ENCODE measurements around the gene ZNF584.
"Not testable (repeated sequence)": the region's sequence is repeated elsewhere in the genome, so short reads cannot be mapped to it uniquely, and the experiment has no call there.

ZNF584 gene

DNA sequence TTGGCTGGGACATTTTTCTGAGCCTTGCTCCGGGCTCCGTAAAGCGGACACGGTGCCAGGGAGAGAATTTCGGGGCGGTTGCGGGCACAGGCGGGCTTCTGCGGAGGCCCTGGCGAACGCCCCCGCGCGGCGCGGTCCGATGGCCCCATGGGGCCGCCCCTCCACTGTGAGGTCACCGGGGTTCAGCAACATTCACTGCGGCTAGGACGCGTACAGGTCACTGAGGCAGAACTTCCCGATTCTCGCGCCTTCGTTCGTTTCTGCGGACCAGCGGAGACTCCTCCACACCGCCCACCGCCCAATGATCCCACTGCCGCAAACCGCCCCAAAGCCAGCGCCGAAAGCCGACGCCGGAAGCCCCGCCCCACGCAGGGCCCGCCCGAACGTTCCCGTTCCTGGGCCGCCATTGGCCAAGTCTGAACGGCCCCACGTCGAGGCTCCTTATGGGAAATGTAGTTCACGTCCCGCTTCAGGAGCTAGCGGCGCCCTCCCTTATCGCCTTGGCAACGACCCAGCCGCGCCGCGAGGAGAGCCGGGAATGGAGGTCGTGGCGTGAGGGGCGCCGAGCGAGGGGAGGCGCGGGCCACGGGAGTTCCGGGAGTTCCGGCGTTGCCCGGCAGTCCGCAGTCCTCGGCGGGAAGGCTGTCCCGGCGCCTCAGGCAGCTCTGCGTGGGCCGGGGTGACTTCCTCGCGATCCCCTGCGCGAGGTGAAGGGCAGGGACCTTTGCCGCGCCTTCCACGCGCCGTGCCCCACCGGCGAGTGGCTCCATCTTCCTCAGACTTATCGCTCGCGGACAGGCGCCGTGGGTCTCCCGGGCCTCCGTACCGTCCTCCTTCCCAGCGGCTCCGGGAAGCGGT lies at the start of gene ZNF584:
Gene ZNF584 (plus strand): TSS at position 498 of the 858 bp plus-strand sequence. CDS start 499 bp downstream, outside the sequence.
- DNase-seq (ENCODE audit: low read depth in 2 of 2, low spot score in 1 of 2) = peak; percentile 81 to 86

- no peak for DNase-seq (ENCODE audit: low read depth in 2 of 2, low spot score in 1 of 2)
These were observed 46.6 kb upstream of the ZNF584 start for GRCh38 chr19:58361900-58362271.

DNA sequence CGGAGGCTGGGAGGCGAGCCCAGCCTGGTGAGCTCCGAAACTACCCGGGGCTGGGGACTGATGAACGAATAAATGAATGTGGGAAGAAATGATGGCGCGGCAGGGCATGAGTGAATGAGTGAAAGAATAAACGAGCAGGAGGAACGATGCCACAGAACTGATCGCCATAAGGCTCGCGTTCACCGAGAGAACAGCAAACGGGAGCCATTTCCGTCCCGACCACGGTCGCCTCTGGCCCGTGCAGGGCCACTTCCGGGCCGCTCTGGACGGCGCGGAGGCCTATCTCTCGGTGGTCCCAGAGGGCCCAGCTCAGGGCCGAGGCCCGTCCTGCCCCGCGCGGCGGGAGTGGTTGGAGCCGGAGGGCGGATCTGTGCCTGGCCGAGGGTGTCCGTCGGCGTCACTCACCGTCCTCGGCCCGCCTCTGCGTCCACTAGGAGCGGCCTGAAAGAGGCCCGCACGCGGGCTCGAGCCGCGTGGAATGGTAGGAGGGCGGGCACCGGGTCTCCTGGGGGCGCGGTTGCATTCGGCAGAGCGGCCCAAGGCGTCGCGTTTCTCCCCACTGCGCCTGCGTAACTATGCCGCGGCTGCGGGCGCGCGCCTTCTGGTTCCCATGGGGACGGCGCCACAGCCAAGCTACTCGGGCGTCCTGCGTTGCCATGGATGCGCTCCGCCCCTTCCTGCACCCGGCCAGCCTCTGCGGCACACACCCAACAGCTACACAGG lies 46.0 kb upstream of the ZNF584 start, which contains the start of gene ZNF497:
Gene ZNF497 (minus strand): TSS at position 480 of the 723 bp plus-strand sequence. CDS start 5,116 bp downstream, outside the sequence.
- peak; percentile 88 to 95 for DNase-seq (ENCODE audit: low read depth in 2 of 2, low spot score in 1 of 2)

- DNase-seq (ENCODE audit: low read depth in 2 of 2, low spot score in 1 of 2) = no peak
These were observed 44.3 kb upstream of the ZNF584 start for GRCh38 chr19:58364146-58364545.

- DNase-seq (ENCODE audit: low read depth in 2 of 2, low spot score in 1 of 2) = no peak
These were observed 41.6 kb upstream of the ZNF584 start for GRCh38 chr19:58366585-58367430.

GRCh38 chr19:58367698-58368454 lies 40.6 kb upstream of the ZNF584 start:
- DNase-seq (ENCODE audit: low read depth in 2 of 2, low spot score in 1 of 2) = no peak

DNA sequence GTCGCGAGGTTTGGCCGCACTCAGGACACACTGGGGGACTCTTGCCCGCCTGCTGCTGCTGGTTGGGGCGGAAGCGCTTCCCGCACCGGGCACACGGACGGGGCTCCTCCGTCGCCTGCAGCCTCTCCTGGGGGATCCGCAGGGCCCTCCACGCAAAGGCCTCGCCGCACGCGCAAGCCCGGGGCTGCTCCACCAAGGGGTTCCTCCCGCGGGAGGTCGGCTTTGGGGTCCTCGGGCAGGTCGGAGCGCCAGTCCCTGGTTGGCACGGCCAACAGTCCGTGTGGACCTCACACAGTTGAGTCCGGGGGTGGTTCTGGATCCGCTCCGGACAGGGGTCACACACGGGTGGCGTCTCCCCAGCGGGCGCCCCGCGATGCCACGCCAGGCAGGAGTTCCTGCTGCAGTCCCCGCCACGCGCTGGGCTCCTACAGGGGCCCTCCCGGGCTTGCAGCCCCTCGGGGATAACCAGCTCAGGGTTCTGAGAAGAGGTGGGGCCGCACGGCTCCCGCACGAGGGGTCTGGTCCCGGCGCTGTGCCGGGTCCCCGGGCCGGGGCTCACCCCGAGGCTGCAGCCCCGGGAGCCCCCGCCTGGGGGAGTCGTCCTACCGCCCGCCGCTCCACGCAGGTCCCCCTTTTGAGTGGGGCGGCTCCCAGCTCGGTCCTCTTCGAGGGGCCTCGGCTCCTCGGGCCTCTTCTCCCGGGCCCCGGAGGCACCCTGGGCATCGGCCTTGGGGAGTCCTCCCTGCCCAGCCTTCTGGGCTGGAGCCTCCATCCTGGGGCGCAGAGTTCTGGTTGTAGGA lies 39.7 kb upstream of the ZNF584 start:
- no peak for DNase-seq (ENCODE audit: low read depth in 2 of 2, low spot score in 1 of 2)

DNA sequence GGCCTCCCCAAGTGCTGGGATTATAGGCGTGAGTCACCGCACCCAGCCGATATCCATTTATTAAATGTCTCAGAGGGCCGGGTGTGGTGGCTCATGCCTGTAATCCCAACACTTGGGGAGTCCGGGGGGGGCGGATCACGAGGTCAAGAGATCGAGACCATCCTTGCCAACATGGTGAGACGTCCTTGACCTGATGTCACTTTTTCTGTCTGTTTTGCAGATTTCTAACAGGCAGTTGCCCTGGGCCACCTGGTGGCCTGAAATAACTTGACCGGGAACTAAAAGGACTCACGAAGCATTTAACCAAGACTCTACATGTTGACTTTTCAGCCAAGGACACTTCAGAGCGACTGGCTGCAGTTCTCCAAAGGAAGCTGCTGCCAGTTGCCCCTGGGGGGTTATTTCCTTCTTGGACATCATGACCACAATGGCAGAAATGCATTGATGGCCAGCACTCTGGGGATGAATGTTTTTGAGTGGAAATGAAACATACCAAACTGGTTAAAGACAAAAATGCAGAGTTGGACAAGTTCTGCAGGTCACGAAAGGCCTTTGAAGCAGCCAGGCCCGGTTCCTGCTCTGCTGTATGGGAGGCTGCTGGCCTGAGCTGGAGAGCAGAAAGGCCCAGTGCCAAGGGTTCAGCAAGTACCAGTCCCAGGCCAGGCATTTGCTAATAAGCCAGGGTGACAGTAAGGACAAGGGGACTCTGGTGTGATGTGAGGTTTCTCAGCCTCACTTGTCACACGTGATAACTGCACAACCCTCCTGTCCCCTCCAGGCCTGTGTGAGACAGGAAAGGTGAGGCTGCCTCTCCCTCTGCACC lies 35.9 kb upstream of the ZNF584 start:
- DNase-seq (ENCODE audit: low read depth in 2 of 2, low spot score in 1 of 2) = no peak

DNA sequence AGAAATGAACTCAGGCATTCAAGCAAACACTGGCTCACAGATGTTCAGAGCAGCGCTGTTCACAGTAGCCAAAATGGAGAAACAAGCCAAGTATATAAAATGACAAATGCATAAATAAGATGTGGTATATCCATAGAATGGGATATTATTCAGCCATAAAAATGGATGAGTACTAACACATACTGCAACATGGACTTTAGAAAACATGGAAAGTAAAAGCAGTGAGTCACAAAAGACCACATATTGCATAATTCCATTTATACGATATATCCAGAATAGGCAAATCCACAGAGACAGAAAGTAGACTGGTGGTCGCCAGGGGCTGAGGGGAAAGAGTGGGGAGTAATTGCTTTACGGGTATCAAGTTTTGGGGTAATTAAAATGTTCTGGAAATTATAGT lies 34.2 kb upstream of the ZNF584 start:
- DNase-seq (ENCODE audit: low read depth in 2 of 2, low spot score in 1 of 2) = no peak

GRCh38 chr19:58376724-58377123 lies 31.7 kb upstream of the ZNF584 start:
- not testable (repeated sequence) for DNase-seq (ENCODE audit: low read depth in 2 of 2, low spot score in 1 of 2)

GRCh38 chr19:58379246-58379645 lies 29.2 kb upstream of the ZNF584 start:
- DNase-seq (ENCODE audit: low read depth in 2 of 2, low spot score in 1 of 2) = no peak

DNA sequence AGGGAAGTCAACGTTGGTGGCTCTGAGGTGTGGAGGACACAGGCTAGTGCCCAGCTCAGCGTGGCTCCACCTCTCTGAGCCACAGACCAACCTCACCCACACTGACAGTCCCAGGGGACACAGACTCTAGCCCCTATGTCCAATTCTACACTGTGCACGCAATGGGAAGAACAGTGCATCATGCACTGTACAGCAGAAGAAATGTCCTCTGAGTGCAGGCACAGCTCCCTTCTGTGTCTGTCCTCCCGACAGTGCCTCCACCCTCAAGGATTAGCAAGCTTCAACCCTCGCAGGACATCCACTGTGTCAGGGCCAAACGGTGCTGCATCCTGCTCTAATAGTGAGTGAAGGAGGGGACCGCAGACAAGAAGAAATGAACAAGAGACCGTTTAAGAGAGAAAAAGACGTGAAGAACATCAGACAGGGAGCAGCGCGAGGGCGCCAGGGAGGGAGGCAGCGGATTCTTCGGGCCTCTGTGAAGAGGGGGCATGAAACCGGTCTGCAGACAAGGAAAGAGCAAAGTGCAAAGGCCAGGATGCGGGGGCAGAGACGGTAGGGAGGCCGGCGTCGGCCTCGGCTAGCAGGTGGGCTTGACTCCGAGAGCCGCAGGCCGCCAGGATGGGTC lies 28.3 kb upstream of the ZNF584 start:
- DNase-seq (ENCODE audit: low read depth in 2 of 2, low spot score in 1 of 2) = no peak

DNA sequence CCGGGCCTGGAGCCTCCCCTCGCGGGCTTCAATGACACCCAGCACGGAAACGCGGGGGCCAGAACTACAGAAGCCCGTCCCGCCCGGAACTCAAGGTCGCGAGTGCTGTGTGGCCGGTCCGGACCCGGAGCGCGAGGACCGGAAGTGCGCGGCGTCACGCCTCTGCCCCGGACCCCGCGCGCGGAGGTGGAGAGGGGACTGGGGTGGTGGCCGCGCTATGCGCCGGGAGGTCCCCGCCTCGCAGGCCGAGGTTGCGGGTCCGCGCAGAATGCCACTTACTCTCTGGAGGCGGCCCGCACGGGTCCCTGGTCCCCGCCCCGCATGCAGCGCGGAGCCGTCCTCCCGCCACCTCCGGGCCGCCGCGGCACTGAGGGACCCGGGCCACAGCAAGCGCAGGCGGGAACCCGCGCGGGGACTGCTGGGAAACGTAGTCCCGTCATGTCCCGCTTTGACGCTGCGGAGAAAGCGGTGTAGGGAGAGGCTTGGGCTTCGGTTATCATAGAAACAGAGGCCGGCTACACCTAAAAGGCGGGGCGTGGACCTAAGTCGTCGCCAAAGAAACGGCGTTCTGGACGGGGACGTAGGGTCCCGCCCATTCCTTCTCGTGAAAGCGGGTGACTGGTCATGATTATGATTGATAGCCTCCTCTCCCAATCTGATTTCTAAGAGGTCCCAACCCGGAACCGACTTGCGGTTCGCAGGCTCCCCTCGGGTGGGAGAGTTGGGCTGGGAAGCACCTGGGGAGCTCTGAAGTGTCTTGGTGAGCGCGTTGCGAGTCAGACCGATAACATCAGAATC lies 27.6 kb upstream of the ZNF584 start, which contains the start of gene ZNF837:
Gene ZNF837 (minus strand): TSS at position 369 of the 798 bp plus-strand sequence. CDS start 11,698 bp downstream, outside the sequence.
- peak; percentile 81 to 96 for DNase-seq (ENCODE audit: low read depth in 2 of 2, low spot score in 1 of 2)

DNA sequence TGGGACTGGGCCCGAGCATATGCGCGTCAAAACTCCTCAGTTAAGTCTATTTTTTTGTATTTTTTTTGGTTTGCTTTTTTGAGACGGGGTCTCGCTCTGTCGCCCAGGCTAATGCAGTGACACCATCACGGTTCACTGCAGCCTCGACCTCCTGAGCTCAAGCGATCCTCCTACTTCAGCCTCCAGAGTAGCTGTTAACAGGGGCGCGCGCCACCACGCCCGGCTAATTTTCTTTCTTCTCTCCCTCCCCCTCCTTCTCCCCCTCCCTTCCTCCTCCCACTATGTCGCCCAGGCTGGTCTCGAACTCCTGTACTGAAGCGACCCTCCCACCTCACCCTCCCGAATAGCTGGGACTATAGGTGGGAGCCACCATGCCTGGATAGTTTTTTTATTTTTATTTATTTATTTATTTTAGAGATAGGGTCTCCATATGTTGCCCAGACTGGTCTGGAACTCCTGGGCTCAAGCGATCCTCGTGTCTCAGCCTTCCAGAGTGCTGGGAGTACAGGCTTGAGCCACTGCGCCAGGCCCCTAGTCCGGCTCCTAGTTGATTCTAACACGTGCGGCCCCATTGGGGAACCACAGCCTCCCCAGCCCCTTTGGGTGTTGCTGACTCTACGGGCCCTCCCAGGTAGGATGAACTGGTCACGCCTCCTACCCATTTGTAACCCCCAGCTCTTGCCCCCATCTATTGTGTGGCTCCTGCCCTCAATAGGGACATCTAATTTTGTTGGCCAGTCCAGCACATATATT lies 26.8 kb upstream of the ZNF584 start:
- no peak for DNase-seq (ENCODE audit: low read depth in 2 of 2, low spot score in 1 of 2)

DNA sequence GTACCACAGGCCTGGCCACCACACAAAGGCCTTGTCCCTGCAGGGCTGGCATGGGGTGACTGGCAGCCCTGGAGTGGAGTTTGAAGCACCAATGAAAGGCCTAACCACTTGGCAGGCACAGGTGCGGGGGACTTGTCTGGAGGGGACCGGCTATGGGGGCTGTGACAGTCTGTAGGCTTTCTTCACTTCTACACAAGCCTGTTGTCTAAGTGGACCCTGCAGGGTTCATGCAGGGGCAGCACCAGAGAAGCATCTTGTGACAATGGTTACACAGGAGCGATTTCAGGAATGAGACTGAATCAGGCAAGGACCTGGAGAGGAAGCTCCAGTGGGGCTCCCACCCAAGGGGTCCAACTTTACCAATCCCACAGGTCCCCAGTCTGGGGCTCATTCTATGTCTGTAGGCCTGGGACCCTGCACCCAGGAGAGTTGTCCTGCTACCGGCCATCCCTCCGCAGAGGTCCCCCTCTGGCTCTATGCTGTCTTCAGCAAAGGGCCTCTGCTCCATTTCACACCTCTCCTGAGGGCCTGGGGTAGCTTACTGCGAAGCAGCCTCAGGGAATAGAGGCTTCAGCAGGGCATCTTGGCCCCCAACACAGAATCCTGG lies 25.3 kb upstream of the ZNF584 start:
- no peak for DNase-seq (ENCODE audit: low read depth in 2 of 2, low spot score in 1 of 2)

DNA sequence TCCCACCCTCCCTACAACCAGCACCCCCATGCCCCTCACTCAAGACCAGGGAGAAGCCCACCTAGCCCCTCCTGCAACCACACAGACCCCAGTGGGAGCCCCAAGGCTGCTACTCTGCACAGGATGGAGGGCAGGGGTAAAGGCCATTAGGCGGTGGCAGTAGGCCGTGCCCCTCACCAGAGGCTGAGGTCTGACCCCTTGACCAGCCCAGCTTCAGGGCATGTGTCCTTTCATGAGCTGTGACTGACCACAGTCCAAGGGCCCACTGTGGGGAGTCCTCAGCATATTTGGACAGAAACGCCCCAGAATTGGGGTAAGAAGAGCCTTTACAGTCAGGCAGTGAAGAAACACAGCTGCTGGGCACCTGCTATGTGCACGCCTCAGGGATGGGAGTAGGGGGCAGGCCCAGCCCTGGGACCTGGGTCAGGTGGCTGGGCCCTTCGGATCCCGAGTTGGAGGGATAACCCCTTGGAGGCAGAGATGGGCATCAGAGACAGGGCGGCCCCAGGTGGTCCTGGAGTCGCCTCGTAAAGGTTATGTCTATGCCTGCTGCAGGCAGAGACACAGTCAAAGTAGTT lies 23.0 kb upstream of the ZNF584 start:
- no peak for DNase-seq (ENCODE audit: low read depth in 2 of 2, low spot score in 1 of 2)

Measured in stimulated activated CD8-positive, alpha-beta memory T cell treated with anti-CD3 and anti-CD28 coated beads, Interleukin-4, amount 100 ng/mL, for 1 hour (primary cell).